Spleen (tissue), 11 donors: ENCODE results near the gene NTRK2. TPM values are rescaled to one million over a fixed set of nuclear protein-coding genes. Genes with fewer than 3 reads are reported as not detected.

ENCODE experiments used
- DNase-seq: peaks from one replicate; pipeline ENCODE4 v3.0.0-alpha.2; 2020
- H3K27ac ChIP-seq, 8 donors: fragments of 200-600 bp; sonication (generic) in 7 of 8; 1 replicate in 4 of 8; 2 replicates in 4 of 8; pipeline versions ENCODE4 v1.5.0 to v1.8.0; 2016 to 2021; ENCODE audit warnings: inconsistent platforms in 4 of 8, mild to moderate bottlenecking in 4 of 8, moderate library complexity in 1 of 8
- H3K27me3 ChIP-seq, 7 donors: fragments of 200-600 bp; sonication (generic) in 6 of 7; replicated peaks in 1 of 7; 1 replicate in 4 of 7; 2 replicates in 3 of 7; pipeline versions ENCODE4 v1.5.0 to v1.8.0; 2016 to 2021; ENCODE audit warnings: inconsistent platforms in 3 of 7, mild to moderate bottlenecking in 1 of 7
- H3K36me3 ChIP-seq, 6 donors: fragments of 200-600 bp; sonication (generic) in 5 of 6; 1 replicate in 4 of 6; 2 replicates in 2 of 6; pipeline versions ENCODE4 v1.5.0 to v1.8.0; 2016 to 2021; ENCODE audit warnings: inconsistent platforms in 2 of 6
- H3K4me1 ChIP-seq, 6 donors: fragments of 200-600 bp; sonication (generic) in 5 of 6; 1 replicate in 3 of 6; 2 replicates in 3 of 6; pipeline versions ENCODE4 v1.5.0 to v1.8.0; 2016 to 2021; ENCODE audit warnings: inconsistent platforms in 3 of 6
- H3K4me3 ChIP-seq, 8 donors: fragments of 200-600 bp; sonication (generic) in 7 of 8; 1 replicate in 4 of 8; 2 replicates in 4 of 8; pipeline versions ENCODE4 v1.5.0 to v1.8.0; 2016 to 2021; ENCODE audit warnings: inconsistent platforms in 4 of 8, mild to moderate bottlenecking in 4 of 8, moderate library complexity in 2 of 8
- H3K9me3 ChIP-seq, 8 donors: fragments of 200-600 bp; sonication (generic) in 7 of 8; 1 replicate in 4 of 8; 2 replicates in 4 of 8; pipeline versions ENCODE4 v1.5.0 to v1.8.0; 2016 to 2021; ENCODE audit warnings: inconsistent platforms in 4 of 8
- CTCF ChIP-seq, 11 experiments: fragments of 200-600 bp in 7 of 11; fragments of 450-650 bp in 4 of 11; sonication (generic) in 4 of 11; IDR thresholded peaks in 8 of 11; conservative IDR thresholded peaks in 3 of 11; 1 replicate in 7 of 11; 2 replicates in 4 of 11; pipeline versions ENCODE4 v1.4.0 to v1.8.0; 2016 to 2021; ENCODE audit warnings: antibody characterized with exemption in 11 of 11, inconsistent platforms in 4 of 11, mild to moderate bottlenecking in 1 of 11
- POLR2A ChIP-seq, 3 donors: fragments of 450-650 bp; IDR thresholded peaks; one replicate each; pipeline ENCODE4 v1.5.1; 2017; ENCODE audit warnings: antibody characterized with exemption in 3 of 3, mild to moderate bottlenecking in 1 of 3
- POLR2AphosphoS5 ChIP-seq, 3 donors: sonication (generic); formaldehyde crosslinking; IDR thresholded peaks; one replicate each; pipeline ENCODE4 v1.5.1; 2017; ENCODE audit warnings: antibody characterized with exemption in 3 of 3
- WGBS, 5 donors: extraction: QIAGEN DNeasy Blood & Tissue Kit in 3 of 5; methylation state at CpG; one replicate each; pipeline versions ENCODE4 v1.1.5 to v1.1.7; 2013 to 2018; 5-methylcytosine and 5-hydroxymethylcytosine counted together
- intact Hi-C: fragments of 100-400 bp; cut with DNase I; formaldehyde crosslinking; loops from one replicate; pipeline ENCODE4 v1.15.0; 2023; ENCODE audit warnings: low total_unique reads
- polyA plus RNA-seq, 3 donors: library from polyadenylated mRNA; stranded (reverse); fragments of 200-250 nt; gene quantifications; one replicate each; pipeline ENCODE4 v1.2.1, GENCODE V29; 2013
- total RNA-seq, 7 donors: library from RNA; depleted of rRNA in 3 of 7; stranded (reverse); fragments of >200 nt in 3 of 7; fragmentation: NEBNext Ultra II Directional in 4 of 7; extraction: Animal tissue kit (Norgen Biotek cat#: 25700) in 4 of 7; gene quantifications; one replicate each; pipeline versions ENCODE4 v1.1.0 to v1.2.1, GENCODE V29; 2016 to 2021
- donor health status: healthy with polysubstance abuse.
- donor health status: DM: no; HTN: no; CAD: no; lungs with moderate emphysema.
- donor health status: DM: no; HTN: no; CAD: no.
- donor health status: Bipolar disorder and iron deficiency.
- donor health status: healthy.
- donor health status: DM: no; HTN: no; CAD: no.
- donor health status: DM: yes; HTN: yes; CAD: no.

NTRK2 gene
- total and polyA plus RNA-seq, 10 donors, result 0.63 to 22.7 (median 8.9) TPM

- Histone ChIP-seq H3K27me3 (no peaks in the 10 kb centered on the region), H3K9me3 (peaks cover 0 to 8% (median 0%) of the 10 kb centered on the region in 8 donors), H3K27ac (no peak overlapping the region), H3K4me3 (no peak overlapping the region), H3K4me1 (no peaks in the 10 kb centered on the region), H3K36me3 (no peaks in the 10 kb centered on the region)
- TF ChIP-seq CTCF (IDR thresholded peaks at IDR 0.05 in 8 of 11, conservative IDR thresholded peaks at IDR 0.05 in 3 of 11) (no peak), POLR2A (IDR thresholded peaks at IDR 0.05) (no peak), POLR2AphosphoS5 (IDR thresholded peaks at IDR 0.05) (no peak)
- intact Hi-C loops, result no loop called here
- DNase-seq, result no peak
- 85 to 92% (median 89%) methylated on average over 3 of the region's 3 CpGs for WGBS, 5 donors
Observed at GRCh38 chr9:84723426-84723825, 53.9 kb downstream of the NTRK2 start.

GRCh38 chr9:84731696-84732095 is 62.2 kb downstream of the NTRK2 start:
- no peak overlapping the region for H3K27ac ChIP-seq
- no peaks in the 10 kb centered on the region for H3K27me3 ChIP-seq
- intact Hi-C loops, result no loop called here
- no peak for TF ChIP-seq POLR2AphosphoS5 (IDR thresholded peaks at IDR 0.05)
- TF ChIP-seq CTCF (IDR thresholded peaks at IDR 0.05 in 8 of 11, conservative IDR thresholded peaks at IDR 0.05 in 3 of 11), result no peak
- TF ChIP-seq POLR2A (IDR thresholded peaks at IDR 0.05), result no peak
- H3K4me3 ChIP-seq, result no peak overlapping the region
- H3K36me3 ChIP-seq, result no peaks in the 10 kb centered on the region
- 80 to 91% (median 85%) methylated on average over 7 of the region's 7 CpGs for WGBS, 5 donors
- no peak for DNase-seq
- H3K4me1 ChIP-seq, result no peaks in the 10 kb centered on the region
- no peaks in the 10 kb centered on the region for H3K9me3 ChIP-seq

- no peaks in the 10 kb centered on the region for H3K27me3 ChIP-seq
- no peak for DNase-seq
- 81 to 92% (median 86%) methylated on average over 10 of the region's 10 CpGs for WGBS, 5 donors
Observed at GRCh38 chr9:84736081-84736480, 66.6 kb downstream of the NTRK2 start.

GRCh38 chr9:84736536-84736935 is 67.0 kb downstream of the NTRK2 start:
- no peaks in the 10 kb centered on the region for H3K9me3 ChIP-seq
- no peak overlapping the region for H3K27ac ChIP-seq
- no peak overlapping the region for H3K4me3 ChIP-seq
- H3K36me3 ChIP-seq, result no peaks in the 10 kb centered on the region
- WGBS, 5 donors, result 54 to 81% (median 79%) methylated on average over 1 of the region's 1 CpG
- no peak for DNase-seq
- no peaks in the 10 kb centered on the region for H3K27me3 ChIP-seq
- H3K4me1 ChIP-seq, result no peaks in the 10 kb centered on the region
- intact Hi-C loops, result no loop called here
- TF ChIP-seq CTCF (IDR thresholded peaks at IDR 0.05 in 8 of 11, conservative IDR thresholded peaks at IDR 0.05 in 3 of 11) (no peak), POLR2AphosphoS5 (IDR thresholded peaks at IDR 0.05) (no peak), POLR2A (IDR thresholded peaks at IDR 0.05) (no peak)

More at GRCh38 chr9:84736081-84736480, 66.6 kb downstream of the NTRK2 start:
- H3K27ac ChIP-seq, result no peak overlapping the region
- no peaks in the 10 kb centered on the region for H3K4me1 ChIP-seq
- H3K9me3 ChIP-seq, result no peaks in the 10 kb centered on the region
- no peak overlapping the region for H3K4me3 ChIP-seq
- H3K36me3 ChIP-seq, result no peaks in the 10 kb centered on the region
- TF ChIP-seq CTCF (IDR thresholded peaks at IDR 0.05 in 8 of 11, conservative IDR thresholded peaks at IDR 0.05 in 3 of 11), result no peak
- no peak for TF ChIP-seq POLR2AphosphoS5 (IDR thresholded peaks at IDR 0.05)
- TF ChIP-seq POLR2A (IDR thresholded peaks at IDR 0.05), result no peak
- intact Hi-C loops, result no loop called here
